Measurements from ENCODE around the gene HOXD13.

- TF ChIP-seq EZH2 (IDR thresholded peaks at IDR 0.05; ENCODE audit: borderline replicate concordance, insufficient read depth, low read depth, low read length, poor library complexity, severe bottlenecking) (no peak), CTCF (IDR thresholded peaks at IDR 0.05) (no peak)
These were observed 25.4 kb downstream of the HOXD13 start for GRCh38 chr2:176117823-176118371.

Measured in B cell (primary cell).